HepG2 (cell line): ENCODE data around the gene JPH2. TPM values are rescaled to one million over a fixed set of nuclear protein-coding genes. Genes with fewer than 3 reads are reported as not detected.

Experiments
- ATAC-seq: fragments of 200-7000 bp; cut with Tn5 transposase; 3 replicates; pipeline ENCODE4 v1.9.1; 2020; ENCODE audit warnings: mild to moderate bottlenecking, moderate library complexity
- BruUV-seq: library from RNA; stranded (reverse); fragments of 400-500 nt; replicated peaks from 2 replicates; lab custom pipeline; 2021; lab: Mats Ljungman, UMichigan
- CTCF ChIA-PET: fragments of 300-600 bp; formaldehyde crosslinking; extraction: SDS; loops from one replicate; lab custom pipeline; 2021; ENCODE audit warnings: low total read pairs, inconsistent platforms, low intra/inter-chr PET ratio; lab: Yijun Ruan, JAX
- POLR2A ChIA-PET: fragments of 350-600 bp; sonication (Branson Sonifier 250); formaldehyde crosslinking; loops from one replicate; lab custom pipeline; 2020; ENCODE audit warnings: antibody characterized with exemption, inconsistent platforms; lab: Yijun Ruan, JAX
- DNase-seq: peaks from one replicate; pipeline ENCODE4 v3.0.0-alpha.2; 2015; ENCODE audit warnings: low spot score
- FAIRE-seq: peaks from 3 replicates; lab custom pipeline; 2011; peaks lifted over from hg19 to GRCh38; lab: Jason Lieb, UNC
- H2AFZ ChIP-seq: one replicate; pipeline ENCODE4 v1.6.1; 2011; ENCODE audit warnings: low read length, inconsistent platforms
- H3K27ac ChIP-seq: fragments of 300-600 bp; 3 replicates; pipeline ENCODE4 v1.8.0; 2011; ENCODE audit warnings: mixed run types, mild to moderate bottlenecking, mixed read lengths, low read length, inconsistent platforms; ENCODE audit not compliant: insufficient read depth; ENCODE audit errors: extremely low read length
- H3K27me3 ChIP-seq, 2 experiments: fragments of 200-600 bp in 1 of 2; 2 replicates in 1 of 2; 3 replicates in 1 of 2; pipeline versions ENCODE4 v1.6.0 to v1.8.0; 2011; ENCODE audit warnings: low read length in 2 of 2, mild to moderate bottlenecking in 2 of 2, moderate library complexity in 2 of 2, inconsistent platforms in 1 of 2; ENCODE audit not compliant: insufficient read depth in 2 of 2, control insufficient read depth in 1 of 2
- H3K36me3 ChIP-seq, 2 experiments: fragments of 200-600 bp in 1 of 2; replicated peaks in 1 of 2; 2 replicates in 1 of 2; 3 replicates in 1 of 2; pipeline versions ENCODE4 v1.5.1 to v1.8.0; 2011; ENCODE audit warnings: low read length in 2 of 2, inconsistent platforms in 1 of 2; ENCODE audit not compliant: insufficient read depth in 2 of 2, control insufficient read depth in 1 of 2
- H3K4me1 ChIP-seq: 2 replicates; pipeline ENCODE4 v1.5.1; 2012; ENCODE audit warnings: low read length, inconsistent platforms; ENCODE audit not compliant: insufficient read depth
- H3K4me2 ChIP-seq: 2 replicates; pipeline ENCODE4 v1.6.0; 2011; ENCODE audit warnings: low read depth, low read length, inconsistent platforms
- H3K4me3 ChIP-seq, 3 experiments: fragments of 200-600 bp in 1 of 3; sonication (generic), shearing (Covaris generic) in 1 of 3; replicated peaks in 1 of 3; 2 replicates each; pipeline ENCODE4 v1.5.1; 2011 to 2016; ENCODE audit warnings: low read length in 3 of 3, inconsistent platforms in 2 of 3, low read depth in 2 of 3, mild to moderate bottlenecking in 2 of 3, control low read depth in 1 of 3, mixed read lengths in 1 of 3; ENCODE audit not compliant: insufficient read depth in 1 of 3
- H3K79me2 ChIP-seq: one replicate; pipeline ENCODE4 v1.6.1; 2011; ENCODE audit warnings: low read length, inconsistent platforms; ENCODE audit not compliant: insufficient read depth
- H3K9ac ChIP-seq: 2 replicates; pipeline ENCODE4 v1.6.0; 2011; ENCODE audit warnings: mild to moderate bottlenecking, low read depth, low read length, inconsistent platforms; ENCODE audit not compliant: insufficient read depth
- H3K9me3 ChIP-seq: 2 replicates; pipeline ENCODE4 v1.5.1; 2012; ENCODE audit warnings: mild to moderate bottlenecking, low read length
- H4K20me1 ChIP-seq: 2 replicates; pipeline ENCODE4 v1.6.0; 2011; ENCODE audit warnings: inconsistent platforms, mild to moderate bottlenecking, low read length, moderate library complexity; ENCODE audit not compliant: insufficient read depth
- SMC3 ChIP-seq: IDR thresholded peaks from 2 replicates; pipeline ENCODE4 v1.6.1; 2011; ENCODE audit warnings: low read length, improper control_type of control experiment
- SOX5 ChIP-seq: IDR thresholded peaks from 2 replicates; pipeline ENCODE4 v1.6.1; 2016; ENCODE audit warnings: borderline replicate concordance
- ZC3H4 ChIP-seq: sonication (generic); formaldehyde crosslinking; IDR thresholded peaks from 2 replicates; pipeline ENCODE4 v1.4.0; 2020; ENCODE audit warnings: missing genetic modification reagents, borderline replicate concordance
- ZFP37 ChIP-seq: sonication (generic); formaldehyde crosslinking; IDR thresholded peaks from 2 replicates; pipeline ENCODE4 v1.4.0; 2020; ENCODE audit warnings: missing genetic modification reagents, borderline replicate concordance
- ZNF274 ChIP-seq: sonication (generic); formaldehyde crosslinking; IDR thresholded peaks from 2 replicates; pipeline ENCODE4 v1.5.1; 2020; ENCODE audit warnings: mild to moderate bottlenecking, missing genetic modification reagents
- ZNF431 ChIP-seq: sonication (generic); formaldehyde crosslinking; IDR thresholded peaks from 2 replicates; pipeline ENCODE4 v1.9.0; 2022; ENCODE audit warnings: missing genetic modification reagents, low read depth, mild to moderate bottlenecking, borderline replicate concordance
- ZNF460 ChIP-seq: sonication (generic); formaldehyde crosslinking; IDR thresholded peaks from 2 replicates; pipeline ENCODE4 v1.5.1; 2020; ENCODE audit warnings: missing genetic modification reagents, mild to moderate bottlenecking, borderline replicate concordance
- ZNF781 ChIP-seq: sonication (generic); formaldehyde crosslinking; IDR thresholded peaks from 2 replicates; pipeline ENCODE4 v1.5.1; 2020; ENCODE audit warnings: borderline replicate concordance, mild to moderate bottlenecking, missing genetic modification reagents; ENCODE audit errors: not compliant biosample characterization
- WGBS: methylation state at CpG from one replicate; pipeline ENCODE4 v1.1.6; 2017; ENCODE audit warnings: low lambda C conversion rate; 5-methylcytosine and 5-hydroxymethylcytosine counted together
- in situ Hi-C: cut with HindIII; loops from 2 replicates; pipeline ENCODE4 v1.10.0; 2017; ENCODE audit warnings: low pct_unique_long_range_greater_than_20kb; ENCODE audit not compliant: extremely low pct_ligation_motif_present
- intact Hi-C: fragments of 100-400 bp; cut with micrococcal nuclease; formaldehyde crosslinking; loops from one replicate; pipeline ENCODE4 v1.10.0; 2022; ENCODE audit not compliant: unreplicated experiment
- polyA plus RNA-seq, 8 experiments: library from polyadenylated mRNA; depleted of rRNA in 3 of 8; stranded (reverse) in 7 of 8; unstranded in 1 of 8; fragments of >200 nt; fragmentation: Illumina TruSeq in 4 of 8; extraction: Trizol in 4 of 8; gene quantifications; 2 replicates each; pipeline versions ENCODE4 v1.2.1 to v1.2.3, GENCODE V29; 2011 to 2016; ENCODE audit warnings: low read depth in 4 of 8, missing spikeins in 1 of 8, mixed read lengths in 1 of 8; ENCODE audit not compliant: insufficient read depth in 1 of 8
- total RNA-seq, 5 experiments: library from RNA; depleted of rRNA; stranded (reverse); fragments of >200 nt; fragmentation: Illumina TruSeq; extraction: Trizol; gene quantifications; 2 replicates each; pipeline ENCODE4 v1.2.3, GENCODE V29; 2016; ENCODE audit warnings: low read depth in 1 of 5
- TF ChIP-seq, protein P1 (sequence below): sonication (generic); formaldehyde crosslinking; IDR thresholded peaks from 2 replicates; pipeline ENCODE4 v1.4.0; 2020; ENCODE audit warnings: missing genetic modification reagents, mild to moderate bottlenecking, borderline replicate concordance
- TF ChIP-seq, protein P2 (sequence below): IDR thresholded peaks from 2 replicates; pipeline ENCODE4 v1.6.1; 2018; ENCODE audit warnings: missing genetic modification reagents
- TF ChIP-seq, protein P3 (sequence below): sonication (generic); formaldehyde crosslinking; IDR thresholded peaks from 2 replicates; pipeline ENCODE4 v1.5.0; 2020; ENCODE audit warnings: missing genetic modification reagents
- TF ChIP-seq, protein P4 (sequence below), 2 experiments: fragments of 450-650 bp in 1 of 2; sonication (generic) in 1 of 2; formaldehyde crosslinking; IDR thresholded peaks; 2 replicates each; pipeline versions ENCODE4 v1.5.0 to v1.8.0; 2020 to 2022; ENCODE audit warnings: mild to moderate bottlenecking in 1 of 2, missing genetic modification reagents in 1 of 2
- TF ChIP-seq, protein P5 (sequence below): sonication (generic); formaldehyde crosslinking; IDR thresholded peaks from 2 replicates; pipeline ENCODE4 v1.5.1; 2020; ENCODE audit warnings: mild to moderate bottlenecking, missing genetic modification reagents, borderline replicate concordance

Gene JPH2
- total and polyA plus RNA-seq, 2 of the 13 experiments (the other 11 are each of a cell fraction or from before 2014, with no cell fraction given): 0.42 TPM; not detected in 1

DNA sequence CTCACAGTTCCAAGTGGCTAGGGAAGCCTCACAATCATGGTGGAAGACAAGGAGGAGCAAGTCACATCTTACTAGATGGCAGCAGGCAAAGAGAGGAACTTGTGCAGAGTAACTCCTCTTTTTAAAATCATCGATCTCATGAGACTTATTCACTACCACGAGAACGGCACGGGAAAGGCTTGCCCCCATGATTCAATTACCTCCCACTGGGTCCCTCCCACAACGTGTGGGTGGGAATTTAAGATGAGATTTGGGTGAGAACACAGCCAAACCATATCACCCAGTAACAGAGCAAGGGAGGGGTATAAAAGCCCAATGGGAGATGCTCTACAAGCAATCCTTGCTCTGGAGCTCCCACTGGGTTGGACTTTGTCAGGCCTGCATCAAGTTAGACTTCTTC is 80.4 kb downstream of the JPH2 start:
- WGBS: 5% methylated on average over 5 of the region's 5 CpGs
- Histone ChIP-seq H3K4me1 (no peaks in the 10 kb centered on the region), H3K9ac (no peak overlapping the region), H2AFZ (no peak overlapping the region), H3K79me2 (no peaks in the 10 kb centered on the region), H3K9me3 (peaks cover 8% of the 10 kb centered on the region; the same call in 1 of the 2 replicates), H3K36me3 (no peaks in the 10 kb centered on the region), H4K20me1 (no peaks in the 10 kb centered on the region), H3K4me2 (no peak overlapping the region), H3K27ac (no peak overlapping the region), H3K4me3 (no peak overlapping the region), H3K27me3 (peaks cover 0 to under 1% of the 10 kb centered on the region in 2 experiments; a peak in 1 of 5 replicates)
- no TSS peak for BruUV-seq
- intact Hi-C loops (no loop called here), in situ Hi-C loops (no loop called here)
- CTCF ChIA-PET: no interaction called here
- ATAC-seq (no peak), FAIRE-seq (no peak), DNase-seq (no peak)
- POLR2A ChIA-PET: no interaction called here
- no peak for TF ChIP-seq ZNF274 (CRISPR knock-in tag)
- TF ChIP-seq, protein P1, sequence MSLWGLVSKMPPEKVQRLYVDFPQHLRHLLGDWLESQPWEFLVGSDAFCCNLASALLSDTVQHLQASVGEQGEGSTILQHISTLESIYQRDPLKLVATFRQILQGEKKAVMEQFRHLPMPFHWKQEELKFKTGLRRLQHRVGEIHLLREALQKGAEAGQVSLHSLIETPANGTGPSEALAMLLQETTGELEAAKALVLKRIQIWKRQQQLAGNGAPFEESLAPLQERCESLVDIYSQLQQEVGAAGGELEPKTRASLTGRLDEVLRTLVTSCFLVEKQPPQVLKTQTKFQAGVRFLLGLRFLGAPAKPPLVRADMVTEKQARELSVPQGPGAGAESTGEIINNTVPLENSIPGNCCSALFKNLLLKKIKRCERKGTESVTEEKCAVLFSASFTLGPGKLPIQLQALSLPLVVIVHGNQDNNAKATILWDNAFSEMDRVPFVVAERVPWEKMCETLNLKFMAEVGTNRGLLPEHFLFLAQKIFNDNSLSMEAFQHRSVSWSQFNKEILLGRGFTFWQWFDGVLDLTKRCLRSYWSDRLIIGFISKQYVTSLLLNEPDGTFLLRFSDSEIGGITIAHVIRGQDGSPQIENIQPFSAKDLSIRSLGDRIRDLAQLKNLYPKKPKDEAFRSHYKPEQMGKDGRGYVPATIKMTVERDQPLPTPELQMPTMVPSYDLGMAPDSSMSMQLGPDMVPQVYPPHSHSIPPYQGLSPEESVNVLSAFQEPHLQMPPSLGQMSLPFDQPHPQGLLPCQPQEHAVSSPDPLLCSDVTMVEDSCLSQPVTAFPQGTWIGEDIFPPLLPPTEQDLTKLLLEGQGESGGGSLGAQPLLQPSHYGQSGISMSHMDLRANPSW (CRISPR knock-in tag): no peak
- no peak for TF ChIP-seq ZC3H4
- TF ChIP-seq, protein P2, sequence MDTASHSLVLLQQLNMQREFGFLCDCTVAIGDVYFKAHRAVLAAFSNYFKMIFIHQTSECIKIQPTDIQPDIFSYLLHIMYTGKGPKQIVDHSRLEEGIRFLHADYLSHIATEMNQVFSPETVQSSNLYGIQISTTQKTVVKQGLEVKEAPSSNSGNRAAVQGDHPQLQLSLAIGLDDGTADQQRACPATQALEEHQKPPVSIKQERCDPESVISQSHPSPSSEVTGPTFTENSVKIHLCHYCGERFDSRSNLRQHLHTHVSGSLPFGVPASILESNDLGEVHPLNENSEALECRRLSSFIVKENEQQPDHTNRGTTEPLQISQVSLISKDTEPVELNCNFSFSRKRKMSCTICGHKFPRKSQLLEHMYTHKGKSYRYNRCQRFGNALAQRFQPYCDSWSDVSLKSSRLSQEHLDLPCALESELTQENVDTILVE (CRISPR knock-in tag): no peak
- TF ChIP-seq, protein P3, sequence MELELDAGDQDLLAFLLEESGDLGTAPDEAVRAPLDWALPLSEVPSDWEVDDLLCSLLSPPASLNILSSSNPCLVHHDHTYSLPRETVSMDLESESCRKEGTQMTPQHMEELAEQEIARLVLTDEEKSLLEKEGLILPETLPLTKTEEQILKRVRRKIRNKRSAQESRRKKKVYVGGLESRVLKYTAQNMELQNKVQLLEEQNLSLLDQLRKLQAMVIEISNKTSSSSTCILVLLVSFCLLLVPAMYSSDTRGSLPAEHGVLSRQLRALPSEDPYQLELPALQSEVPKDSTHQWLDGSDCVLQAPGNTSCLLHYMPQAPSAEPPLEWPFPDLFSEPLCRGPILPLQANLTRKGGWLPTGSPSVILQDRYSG (CRISPR knock-in tag): no peak
- no peak for TF ChIP-seq ZNF460 (CRISPR knock-in tag)
- TF ChIP-seq ZFP37: no peak
- TF ChIP-seq, protein P4, sequence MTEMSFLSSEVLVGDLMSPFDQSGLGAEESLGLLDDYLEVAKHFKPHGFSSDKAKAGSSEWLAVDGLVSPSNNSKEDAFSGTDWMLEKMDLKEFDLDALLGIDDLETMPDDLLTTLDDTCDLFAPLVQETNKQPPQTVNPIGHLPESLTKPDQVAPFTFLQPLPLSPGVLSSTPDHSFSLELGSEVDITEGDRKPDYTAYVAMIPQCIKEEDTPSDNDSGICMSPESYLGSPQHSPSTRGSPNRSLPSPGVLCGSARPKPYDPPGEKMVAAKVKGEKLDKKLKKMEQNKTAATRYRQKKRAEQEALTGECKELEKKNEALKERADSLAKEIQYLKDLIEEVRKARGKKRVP (CRISPR knock-in tag; IDR thresholded peaks at IDR 0.05): no peak
- TF ChIP-seq ZNF781: no peak
- TF ChIP-seq ZNF431 (CRISPR knock-in tag): no peak
- TF ChIP-seq, protein P5, sequence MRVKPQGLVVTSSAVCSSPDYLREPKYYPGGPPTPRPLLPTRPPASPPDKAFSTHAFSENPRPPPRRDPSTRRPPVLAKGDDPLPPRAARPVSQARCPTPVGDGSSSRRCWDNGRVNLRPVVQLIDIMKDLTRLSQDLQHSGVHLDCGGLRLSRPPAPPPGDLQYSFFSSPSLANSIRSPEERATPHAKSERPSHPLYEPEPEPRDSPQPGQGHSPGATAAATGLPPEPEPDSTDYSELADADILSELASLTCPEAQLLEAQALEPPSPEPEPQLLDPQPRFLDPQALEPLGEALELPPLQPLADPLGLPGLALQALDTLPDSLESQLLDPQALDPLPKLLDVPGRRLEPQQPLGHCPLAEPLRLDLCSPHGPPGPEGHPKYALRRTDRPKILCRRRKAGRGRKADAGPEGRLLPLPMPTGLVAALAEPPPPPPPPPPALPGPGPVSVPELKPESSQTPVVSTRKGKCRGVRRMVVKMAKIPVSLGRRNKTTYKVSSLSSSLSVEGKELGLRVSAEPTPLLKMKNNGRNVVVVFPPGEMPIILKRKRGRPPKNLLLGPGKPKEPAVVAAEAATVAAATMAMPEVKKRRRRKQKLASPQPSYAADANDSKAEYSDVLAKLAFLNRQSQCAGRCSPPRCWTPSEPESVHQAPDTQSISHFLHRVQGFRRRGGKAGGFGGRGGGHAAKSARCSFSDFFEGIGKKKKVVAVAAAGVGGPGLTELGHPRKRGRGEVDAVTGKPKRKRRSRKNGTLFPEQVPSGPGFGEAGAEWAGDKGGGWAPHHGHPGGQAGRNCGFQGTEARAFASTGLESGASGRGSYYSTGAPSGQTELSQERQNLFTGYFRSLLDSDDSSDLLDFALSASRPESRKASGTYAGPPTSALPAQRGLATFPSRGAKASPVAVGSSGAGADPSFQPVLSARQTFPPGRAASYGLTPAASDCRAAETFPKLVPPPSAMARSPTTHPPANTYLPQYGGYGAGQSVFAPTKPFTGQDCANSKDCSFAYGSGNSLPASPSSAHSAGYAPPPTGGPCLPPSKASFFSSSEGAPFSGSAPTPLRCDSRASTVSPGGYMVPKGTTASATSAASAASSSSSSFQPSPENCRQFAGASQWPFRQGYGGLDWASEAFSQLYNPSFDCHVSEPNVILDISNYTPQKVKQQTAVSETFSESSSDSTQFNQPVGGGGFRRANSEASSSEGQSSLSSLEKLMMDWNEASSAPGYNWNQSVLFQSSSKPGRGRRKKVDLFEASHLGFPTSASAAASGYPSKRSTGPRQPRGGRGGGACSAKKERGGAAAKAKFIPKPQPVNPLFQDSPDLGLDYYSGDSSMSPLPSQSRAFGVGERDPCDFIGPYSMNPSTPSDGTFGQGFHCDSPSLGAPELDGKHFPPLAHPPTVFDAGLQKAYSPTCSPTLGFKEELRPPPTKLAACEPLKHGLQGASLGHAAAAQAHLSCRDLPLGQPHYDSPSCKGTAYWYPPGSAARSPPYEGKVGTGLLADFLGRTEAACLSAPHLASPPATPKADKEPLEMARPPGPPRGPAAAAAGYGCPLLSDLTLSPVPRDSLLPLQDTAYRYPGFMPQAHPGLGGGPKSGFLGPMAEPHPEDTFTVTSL: no peak
- TF ChIP-seq SMC3: no peak
- TF ChIP-seq SOX5 (CRISPR knock-in tag): no peak
